Measurements from ENCODE around the gene DNM3. TPM values are rescaled to one million over a fixed set of nuclear protein-coding genes. Genes with fewer than 3 reads are reported as not detected.
"Not testable (repeated sequence)": the region's sequence is repeated elsewhere in the genome, so short reads cannot be mapped to it uniquely, and the experiment has no call there.

DNM3 gene
- total RNA-seq, 1 donor from 2014 or later: 1.1 TPM

DNA sequence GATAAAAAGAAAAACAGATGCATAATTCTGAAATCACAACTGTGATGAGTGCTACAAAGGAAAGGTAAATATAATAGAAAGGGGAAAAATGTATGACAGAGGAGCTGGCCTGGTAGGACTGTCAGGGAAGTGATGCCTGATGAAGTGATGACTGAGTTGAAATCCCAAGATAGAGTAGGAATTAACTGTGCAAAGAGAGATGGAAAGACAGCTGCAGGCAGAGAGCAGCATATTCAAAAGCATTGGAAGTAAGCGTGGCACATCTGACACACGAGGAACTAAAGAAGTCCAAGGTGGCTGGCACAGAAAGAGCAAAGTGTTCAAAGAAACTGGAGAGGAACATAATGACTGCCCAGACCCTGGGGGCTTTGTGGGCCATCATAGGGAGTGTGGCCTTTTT, 457.6 kb downstream of the DNM3 start:
- Histone ChIP-seq H3F3A (ENCODE audit: low read depth) (no peaks in the 10 kb centered on the region), H3K36me3 (no peaks in the 10 kb centered on the region), H4K20me1 (ENCODE audit: low read depth) (no peaks in the 10 kb centered on the region), H3K4me1 (no peaks in the 10 kb centered on the region), H3K4me2 (no peak overlapping the region), H3K9me3 (ENCODE audit: low read depth) (no peaks in the 10 kb centered on the region), H3K27me3 (no peaks in the 10 kb centered on the region), H3K4me3 (no peak overlapping the region), H3K79me2 (ENCODE audit: low read depth) (no peaks in the 10 kb centered on the region), H3K9ac (no peak overlapping the region), H2AFZ (replicated peaks) (no peak overlapping the region), H3K27ac (no peak overlapping the region)
- Mint-ChIP-seq H3K4me3 (no peak overlapping the region), H3K27me3 (ENCODE audit: insufficient read depth, low read depth) (no peaks in the 10 kb centered on the region), H3K36me3 (no peaks in the 10 kb centered on the region), H3K4me1 (no peaks in the 10 kb centered on the region), H3K27ac (no peak overlapping the region), H3K9me3 (peaks cover 16% of the 10 kb centered on the region)
- DNase-seq (ENCODE audit: low spot score): no peak
- TF ChIP-seq, protein P1, sequence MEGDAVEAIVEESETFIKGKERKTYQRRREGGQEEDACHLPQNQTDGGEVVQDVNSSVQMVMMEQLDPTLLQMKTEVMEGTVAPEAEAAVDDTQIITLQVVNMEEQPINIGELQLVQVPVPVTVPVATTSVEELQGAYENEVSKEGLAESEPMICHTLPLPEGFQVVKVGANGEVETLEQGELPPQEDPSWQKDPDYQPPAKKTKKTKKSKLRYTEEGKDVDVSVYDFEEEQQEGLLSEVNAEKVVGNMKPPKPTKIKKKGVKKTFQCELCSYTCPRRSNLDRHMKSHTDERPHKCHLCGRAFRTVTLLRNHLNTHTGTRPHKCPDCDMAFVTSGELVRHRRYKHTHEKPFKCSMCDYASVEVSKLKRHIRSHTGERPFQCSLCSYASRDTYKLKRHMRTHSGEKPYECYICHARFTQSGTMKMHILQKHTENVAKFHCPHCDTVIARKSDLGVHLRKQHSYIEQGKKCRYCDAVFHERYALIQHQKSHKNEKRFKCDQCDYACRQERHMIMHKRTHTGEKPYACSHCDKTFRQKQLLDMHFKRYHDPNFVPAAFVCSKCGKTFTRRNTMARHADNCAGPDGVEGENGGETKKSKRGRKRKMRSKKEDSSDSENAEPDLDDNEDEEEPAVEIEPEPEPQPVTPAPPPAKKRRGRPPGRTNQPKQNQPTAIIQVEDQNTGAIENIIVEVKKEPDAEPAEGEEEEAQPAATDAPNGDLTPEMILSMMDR (IDR thresholded peaks at IDR 0.05): no peak
- no peak for TF ChIP-seq EZH2phosphoT487 (IDR thresholded peaks at IDR 0.05)
- TF ChIP-seq EZH2 (IDR thresholded peaks at IDR 0.05): no peak

DNA sequence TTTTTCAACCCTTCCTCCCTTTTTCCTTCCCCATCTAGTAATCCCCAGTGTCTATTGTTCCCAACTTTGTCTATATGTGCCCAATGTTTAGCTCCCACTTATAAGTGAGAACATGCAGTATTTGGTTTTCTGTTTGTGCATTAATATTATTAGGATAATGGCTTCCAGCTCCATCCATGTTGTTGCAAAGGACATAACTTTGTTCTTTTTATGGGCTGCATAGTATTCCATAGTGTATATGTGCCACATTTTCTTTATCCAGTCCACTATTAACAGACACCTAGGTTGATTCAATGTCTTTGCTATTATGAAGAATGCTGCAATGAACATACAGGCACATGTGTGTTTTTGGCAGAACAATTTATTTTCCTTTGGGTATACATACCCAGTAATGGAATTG, 458.2 kb downstream of the DNM3 start:
- Histone ChIP-seq H3K4me1 (no peaks in the 10 kb centered on the region), H3F3A (ENCODE audit: low read depth) (no peaks in the 10 kb centered on the region), H3K4me3 (no peak overlapping the region), H4K20me1 (ENCODE audit: low read depth) (no peaks in the 10 kb centered on the region), H3K9ac (no peak overlapping the region), H2AFZ (replicated peaks) (no peak overlapping the region), H3K27ac (no peak overlapping the region), H3K4me2 (no peak overlapping the region), H3K79me2 (ENCODE audit: low read depth) (no peaks in the 10 kb centered on the region), H3K36me3 (no peaks in the 10 kb centered on the region), H3K9me3 (ENCODE audit: low read depth) (no peaks in the 10 kb centered on the region), H3K27me3 (no peaks in the 10 kb centered on the region)
- no peaks in the 10 kb centered on the region for H3K4me1 Mint-ChIP-seq
- no peaks in the 10 kb centered on the region for H3K36me3 Mint-ChIP-seq
- H3K27me3 Mint-ChIP-seq (ENCODE audit: insufficient read depth, low read depth): peaks cover 2% of the 10 kb centered on the region
- no peak for DNase-seq (ENCODE audit: low spot score)
- H3K9me3 Mint-ChIP-seq: peaks cover 18% of the 10 kb centered on the region
- H3K4me3 Mint-ChIP-seq: no peak overlapping the region
- H3K27ac Mint-ChIP-seq: no peak overlapping the region
- TF ChIP-seq EZH2 (IDR thresholded peaks at IDR 0.05) (no peak), EZH2phosphoT487 (IDR thresholded peaks at IDR 0.05) (no peak)

DNA sequence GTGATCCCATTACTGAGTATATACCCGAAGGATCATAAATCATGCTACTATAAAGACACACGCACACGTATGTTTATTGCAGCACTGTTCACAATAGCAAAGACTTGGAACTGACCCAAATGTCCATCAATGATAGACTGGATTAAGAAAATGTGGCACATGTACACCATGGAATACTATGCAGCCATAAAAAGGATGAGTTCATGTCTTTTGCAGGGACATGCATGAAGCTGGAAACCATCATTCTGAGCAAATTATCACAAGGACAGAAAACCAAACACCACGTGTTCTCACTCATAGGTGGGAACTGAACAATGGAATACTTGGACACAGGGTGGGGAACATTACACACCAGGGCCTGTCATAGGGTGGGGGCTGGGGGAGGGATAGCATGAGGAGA, 466.2 kb downstream of the DNM3 start:
- not testable (repeated sequence) for H3K27ac Mint-ChIP-seq

DNA sequence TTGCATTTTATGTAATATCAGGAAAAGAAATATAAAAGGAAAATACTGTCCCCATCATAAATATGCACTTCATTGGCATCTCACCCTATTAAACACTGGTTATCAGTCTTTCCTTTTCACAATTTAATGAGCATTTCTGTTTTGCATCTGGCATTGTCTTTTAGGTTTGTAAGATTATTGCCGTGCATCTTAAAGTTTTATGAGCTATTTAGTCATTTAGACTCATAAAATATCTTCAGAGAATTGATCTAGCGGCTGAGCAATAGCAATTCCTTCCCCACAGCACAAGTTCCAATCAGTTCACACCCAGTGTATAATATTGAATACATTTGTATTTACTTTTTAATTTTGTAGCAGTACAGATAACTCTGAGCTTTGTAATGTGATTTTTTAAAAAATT, 466.8 kb downstream of the DNM3 start:
- H3K4me1 ChIP-seq: no peaks in the 10 kb centered on the region
- H3F3A ChIP-seq (ENCODE audit: low read depth): no peaks in the 10 kb centered on the region
- H3K27ac ChIP-seq: no peak overlapping the region
- Mint-ChIP-seq H3K27ac (no peak overlapping the region), H3K9me3 (peaks cover 14% of the 10 kb centered on the region), H3K4me1 (no peaks in the 10 kb centered on the region), H3K27me3 (ENCODE audit: insufficient read depth, low read depth) (peaks cover 3% of the 10 kb centered on the region), H3K36me3 (no peaks in the 10 kb centered on the region), H3K4me3 (no peak overlapping the region)
- no peak for DNase-seq (ENCODE audit: low spot score)
- no peaks in the 10 kb centered on the region for H4K20me1 ChIP-seq (ENCODE audit: low read depth)
- H2AFZ ChIP-seq (replicated peaks): no peak overlapping the region
- TF ChIP-seq, protein P1 (IDR thresholded peaks at IDR 0.05): no peak
- H3K4me2 ChIP-seq: no peak overlapping the region
- H3K27me3 ChIP-seq: no peaks in the 10 kb centered on the region
- H3K79me2 ChIP-seq (ENCODE audit: low read depth): no peaks in the 10 kb centered on the region
- no peak overlapping the region for H3K9ac ChIP-seq
- no peak overlapping the region for H3K4me3 ChIP-seq
- H3K9me3 ChIP-seq (ENCODE audit: low read depth): no peaks in the 10 kb centered on the region
- no peaks in the 10 kb centered on the region for H3K36me3 ChIP-seq

More for the DNA sequence above, 466.2 kb downstream of the DNM3 start:
- not testable (repeated sequence) for H2AFZ ChIP-seq (replicated peaks); DNase-seq (ENCODE audit: low spot score); H3K9ac ChIP-seq; H3K4me3 Mint-ChIP-seq; H3K4me1 Mint-ChIP-seq; H3K9me3 ChIP-seq (ENCODE audit: low read depth); H4K20me1 ChIP-seq (ENCODE audit: low read depth); H3K4me1 ChIP-seq; H3K79me2 ChIP-seq (ENCODE audit: low read depth); H3K4me3 ChIP-seq; H3K27ac ChIP-seq; H3K36me3 ChIP-seq; H3K36me3 Mint-ChIP-seq; H3F3A ChIP-seq (ENCODE audit: low read depth); H3K27me3 ChIP-seq; H3K27me3 Mint-ChIP-seq (ENCODE audit: insufficient read depth, low read depth); H3K4me2 ChIP-seq
- H3K9me3 Mint-ChIP-seq: peaks cover 16% of the 10 kb centered on the region

Measured in neural progenitor cell (in vitro differentiated cells).